Stimulated activated CD4-positive, alpha-beta T cell treated with anti-CD3 and anti-CD28 coated beads, TNF-alpha, amount 100 ng/mL, for 24 hours (primary cell): ENCODE results near the gene STX7.

Source experiments
- DNase-seq, 3 experiments: peaks; one replicate each; pipeline ENCODE4 v3.0.0-alpha.2; 2020; ENCODE audit warnings: low read depth in 3 of 3

The STX7 gene

GRCh38 chr6:132506869-132507808 is 5.8 kb downstream of the STX7 start:
- no peak for DNase-seq

GRCh38 chr6:132506461-132506860 is 6.5 kb downstream of the STX7 start:
- no peak for DNase-seq

GRCh38 chr6:132505158-132505557 is 7.8 kb downstream of the STX7 start:
- DNase-seq = no peak

GRCh38 chr6:132504757-132505156 is 8.2 kb downstream of the STX7 start:
- no peak for DNase-seq

- no peak for DNase-seq
Observed at GRCh38 chr6:132499757-132500156, 13.2 kb downstream of the STX7 start.

GRCh38 chr6:132498638-132499037 is 14.3 kb downstream of the STX7 start:
- no peak for DNase-seq

- DNase-seq = no peak
Observed at GRCh38 chr6:132496519-132497180, 16.3 kb downstream of the STX7 start.

GRCh38 chr6:132495604-132496079 is 17.3 kb downstream of the STX7 start:
- DNase-seq = no peak

- no peak for DNase-seq
Observed at GRCh38 chr6:132494954-132495353, 18.0 kb downstream of the STX7 start.

- DNase-seq = no peak
Observed at GRCh38 chr6:132491881-132492280, 21.0 kb downstream of the STX7 start.

GRCh38 chr6:132491303-132491702 is 21.6 kb downstream of the STX7 start:
- DNase-seq = no peak

- DNase-seq = no peak
Observed at GRCh38 chr6:132490478-132491204, 22.3 kb downstream of the STX7 start.

- DNase-seq = no peak
Observed at GRCh38 chr6:132490024-132490423, 22.9 kb downstream of the STX7 start.

GRCh38 chr6:132489376-132489775 is 23.5 kb downstream of the STX7 start:
- DNase-seq = no peak

- no peak for DNase-seq
Observed at GRCh38 chr6:132487762-132488161, 25.2 kb downstream of the STX7 start.

- DNase-seq = no peak
Observed at GRCh38 chr6:132484680-132485018, 28.3 kb downstream of the STX7 start.

- peak in 2 of 3 experiments; percentile 17 to 38 for DNase-seq
Observed at GRCh38 chr6:132483779-132484679, 28.9 kb downstream of the STX7 start.

GRCh38 chr6:132482581-132482980 is 30.3 kb downstream of the STX7 start:
- no peak for DNase-seq

GRCh38 chr6:132481189-132481588 is 31.7 kb downstream of the STX7 start:
- no peak for DNase-seq

GRCh38 chr6:132479131-132479530 is 33.8 kb downstream of the STX7 start:
- DNase-seq = no peak

GRCh38 chr6:132478674-132479073 is 34.2 kb downstream of the STX7 start:
- no peak for DNase-seq
